Measurements from ENCODE around the gene DMRTA1.
"Not testable (repeated sequence)": the region's sequence is repeated elsewhere in the genome, so short reads cannot be mapped to it uniquely, and the experiment has no call there.

DMRTA1 gene, protein sequence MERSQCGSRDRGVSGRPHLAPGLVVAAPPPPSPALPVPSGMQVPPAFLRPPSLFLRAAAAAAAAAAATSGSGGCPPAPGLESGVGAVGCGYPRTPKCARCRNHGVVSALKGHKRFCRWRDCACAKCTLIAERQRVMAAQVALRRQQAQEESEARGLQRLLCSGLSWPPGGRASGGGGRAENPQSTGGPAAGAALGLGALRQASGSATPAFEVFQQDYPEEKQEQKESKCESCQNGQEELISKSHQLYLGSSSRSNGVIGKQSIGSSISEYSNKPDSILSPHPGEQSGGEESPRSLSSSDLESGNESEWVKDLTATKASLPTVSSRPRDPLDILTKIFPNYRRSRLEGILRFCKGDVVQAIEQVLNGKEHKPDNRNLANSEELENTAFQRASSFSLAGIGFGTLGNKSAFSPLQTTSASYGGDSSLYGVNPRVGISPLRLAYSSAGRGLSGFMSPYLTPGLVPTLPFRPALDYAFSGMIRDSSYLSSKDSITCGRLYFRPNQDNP

GRCh38 chr9:22446589-22446949 lies at the start of gene DMRTA1:
DMRTA1 (plus strand) TSS chr9:22446824; CDS start chr9:22447066, 242 bp downstream.
- DNase-seq = no peak

DNA sequence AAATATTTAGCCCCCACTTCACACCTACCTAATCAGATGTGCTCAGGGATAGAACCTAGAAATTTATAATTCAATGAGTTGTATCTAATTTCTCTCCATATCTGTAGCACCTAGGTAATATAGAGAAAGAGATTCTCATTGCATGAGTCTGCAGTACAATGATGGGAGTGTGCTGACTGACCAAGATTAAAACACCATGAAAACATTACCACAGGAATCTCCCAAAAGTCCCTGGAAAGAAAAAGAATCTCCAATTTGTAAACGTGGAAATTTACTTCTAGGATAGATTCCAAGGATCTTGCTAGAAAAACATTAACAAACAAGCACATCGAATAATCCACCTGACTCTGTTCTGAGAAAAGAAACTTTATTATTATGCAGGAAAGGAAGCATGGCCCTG lies 45.0 kb upstream of the DMRTA1 start:
- DNase-seq = no peak

DNA sequence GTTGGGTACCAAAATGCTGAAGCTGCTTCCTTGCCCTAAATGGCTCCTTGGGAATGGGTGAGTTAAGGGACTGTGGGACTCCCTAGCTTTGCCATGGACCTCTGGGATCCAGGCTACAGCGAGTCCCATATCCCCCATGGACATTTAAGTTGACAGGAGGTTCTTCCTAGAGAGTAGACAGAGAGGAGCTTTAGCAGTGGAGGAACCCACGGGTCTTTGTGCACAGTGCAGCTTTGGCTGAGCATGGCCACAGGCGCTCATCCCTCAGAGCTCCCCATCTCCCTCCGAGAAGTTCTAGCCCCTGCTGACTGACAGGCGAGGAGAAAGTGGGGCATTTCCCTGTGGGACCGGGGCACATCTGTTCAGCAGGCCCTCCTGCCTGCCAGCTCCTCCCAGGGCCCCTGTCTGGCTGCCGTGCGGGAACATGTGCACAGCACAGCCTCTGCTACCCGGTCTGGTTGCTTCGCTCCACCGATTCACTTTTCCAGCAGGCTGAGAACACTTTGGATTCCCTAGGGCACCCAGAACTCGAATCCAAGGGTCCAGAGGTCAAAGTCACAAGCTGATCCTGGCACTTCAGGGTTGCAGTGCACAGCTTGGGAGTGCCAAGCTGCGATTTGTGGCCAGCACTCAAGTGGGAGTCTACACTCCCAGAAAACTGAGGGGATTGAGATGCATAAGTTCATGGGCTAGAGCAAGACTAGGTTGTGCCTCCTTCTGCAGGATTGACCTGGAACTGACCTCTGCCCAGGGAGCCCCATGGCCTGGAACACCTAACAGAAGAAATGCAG lies 40.6 kb upstream of the DMRTA1 start:
- no peak for DNase-seq

GRCh38 chr9:22413884-22414283 lies 32.7 kb upstream of the DMRTA1 start:
- DNase-seq = no peak

DNA sequence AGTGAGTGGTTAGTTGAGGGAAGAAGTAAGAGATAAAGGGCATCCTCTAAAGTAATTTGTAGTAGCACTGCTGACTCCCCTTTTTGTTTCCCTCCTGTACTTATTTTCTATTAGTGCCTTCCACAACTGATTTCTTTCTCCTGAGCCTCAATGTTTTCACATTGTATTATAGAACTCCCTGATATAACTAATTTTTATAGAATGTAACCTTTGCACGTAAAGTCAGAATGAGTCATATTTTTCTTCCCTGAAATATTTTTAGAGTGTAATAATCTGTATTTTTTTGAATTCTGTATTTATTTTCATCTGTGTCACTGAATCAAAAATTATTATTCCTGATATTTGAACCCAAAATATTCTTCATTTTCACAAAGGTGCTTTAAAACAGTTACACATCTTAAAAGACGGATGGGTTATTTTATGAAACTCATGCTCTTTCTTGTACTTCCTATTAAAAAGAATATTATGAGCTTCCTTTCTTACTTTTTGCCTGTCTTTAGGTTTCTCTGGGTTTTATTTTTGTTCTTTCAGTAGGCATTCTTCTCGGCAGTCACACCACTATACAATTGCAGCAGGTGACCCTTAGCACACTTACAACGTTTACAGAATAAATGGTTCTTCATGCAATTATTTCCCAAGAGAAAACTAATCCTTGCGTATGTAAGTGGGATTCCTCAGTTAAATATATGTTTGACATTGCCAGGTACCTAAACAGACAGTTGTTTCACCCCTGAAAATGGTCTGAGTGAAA lies 30.5 kb upstream of the DMRTA1 start:
- DNase-seq = no peak

DNA sequence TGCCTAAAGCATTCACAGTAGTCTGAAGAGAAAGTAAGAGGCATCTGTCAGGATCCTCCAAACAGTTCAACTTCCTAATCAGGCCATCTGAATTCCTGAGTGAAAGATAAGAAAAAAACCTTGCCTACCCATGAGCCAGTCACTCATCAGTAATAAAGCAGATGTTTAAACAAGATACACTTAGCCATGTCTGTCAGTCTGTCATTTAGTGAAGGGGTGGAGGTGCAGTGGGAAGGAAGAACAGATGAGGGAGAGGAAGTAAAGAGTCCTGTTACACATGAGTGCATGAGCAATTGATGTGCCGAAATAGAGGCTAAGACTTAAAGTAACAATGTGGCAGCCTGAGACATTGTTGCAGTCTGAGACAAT lies 29.9 kb upstream of the DMRTA1 start:
- no peak for DNase-seq

DNA sequence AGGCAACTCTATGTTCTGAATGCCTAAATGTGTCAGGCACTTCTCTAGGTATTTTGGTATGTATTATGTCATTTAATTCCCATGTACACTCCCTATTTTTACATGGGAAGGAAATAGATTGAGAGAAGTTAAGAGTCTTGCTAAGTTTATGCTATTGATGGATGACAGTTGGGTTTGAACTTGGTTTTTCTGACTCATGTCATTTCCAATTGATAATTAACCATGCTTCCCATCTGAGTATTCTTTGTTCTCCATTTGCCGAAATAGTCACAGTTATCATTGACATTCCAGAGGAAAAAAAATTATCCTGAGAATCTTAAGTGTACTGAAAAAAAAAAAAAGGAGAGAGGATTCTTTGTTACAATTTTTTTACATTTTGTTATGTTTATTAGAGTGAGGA lies 23.1 kb upstream of the DMRTA1 start:
- no peak for DNase-seq

- DNase-seq = no peak
Measured at GRCh38 chr9:22424616-22425015, 22.0 kb upstream of the DMRTA1 start.

DNA sequence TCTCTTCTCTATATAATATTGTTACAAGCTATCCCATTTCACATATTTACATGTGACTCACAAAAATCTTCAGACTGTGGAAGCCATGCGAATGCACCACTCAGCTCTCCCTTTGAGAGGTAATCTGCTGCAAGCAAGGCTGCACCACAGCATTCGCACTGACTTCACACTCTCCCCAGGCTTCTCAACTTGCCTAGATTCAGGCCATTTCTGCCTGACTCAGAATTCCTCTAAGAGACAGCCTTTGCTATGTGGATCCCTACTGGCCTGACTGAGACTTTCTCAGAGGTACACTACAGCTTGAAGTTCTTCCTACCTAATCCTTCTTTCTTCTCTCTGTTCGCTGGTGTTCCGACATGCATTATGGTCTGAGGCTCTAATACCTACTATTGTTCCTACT lies 21.1 kb upstream of the DMRTA1 start:
- DNase-seq = no peak

DNA sequence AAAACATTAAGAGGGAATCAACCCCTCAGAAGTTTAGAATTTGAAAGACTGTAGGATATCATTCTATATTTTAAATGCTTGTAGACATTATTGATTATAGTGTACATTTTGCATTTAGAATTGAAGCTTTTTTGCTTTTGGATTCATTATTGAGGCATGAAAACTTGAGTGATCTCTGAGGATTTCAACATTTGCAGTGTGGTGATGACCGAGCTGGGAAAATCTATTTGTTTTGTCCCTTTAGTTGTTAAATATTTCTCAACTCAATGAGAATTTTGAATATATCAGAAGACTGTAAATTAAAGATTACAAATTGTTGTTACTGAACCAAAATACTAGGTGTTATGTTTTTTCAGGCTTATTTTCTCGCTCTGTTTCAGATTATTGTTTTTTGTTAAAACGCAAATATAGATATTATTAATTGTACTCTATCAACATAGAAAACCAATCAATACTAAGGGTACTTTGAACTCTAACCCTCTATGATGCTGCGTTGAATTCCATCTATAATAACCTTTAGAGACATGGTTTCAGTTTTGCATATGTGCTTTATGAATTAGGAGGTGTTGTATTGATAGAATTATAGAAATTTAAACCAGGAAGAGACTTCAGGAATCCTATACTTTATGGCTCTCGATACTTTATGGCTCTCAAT lies 19.3 kb upstream of the DMRTA1 start:
- DNase-seq = no peak

DNA sequence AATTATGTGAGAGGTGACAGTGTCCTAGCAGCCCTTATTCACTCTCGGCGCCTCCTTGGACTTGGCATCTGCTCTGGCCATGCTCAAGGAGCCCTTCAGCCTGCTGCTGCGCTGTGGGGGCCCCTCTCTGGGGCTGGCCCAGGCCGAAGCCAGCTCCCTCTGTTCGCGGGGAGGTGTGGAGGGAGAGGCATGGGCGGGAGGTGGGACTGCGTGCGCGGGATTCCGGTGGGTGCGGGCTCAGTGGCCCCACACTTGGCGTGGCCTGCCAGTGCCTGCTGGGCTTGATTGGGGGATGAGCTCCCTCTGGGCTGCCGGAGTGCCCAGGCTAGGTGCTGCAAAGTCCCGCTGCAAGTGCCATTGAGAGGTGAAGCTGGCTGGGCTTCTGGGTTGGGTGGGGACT lies 12.9 kb upstream of the DMRTA1 start:
- DNase-seq = no peak

- not testable (repeated sequence) for DNase-seq
Measured at GRCh38 chr9:22435252-22435651, 11.4 kb upstream of the DMRTA1 start.

DNA sequence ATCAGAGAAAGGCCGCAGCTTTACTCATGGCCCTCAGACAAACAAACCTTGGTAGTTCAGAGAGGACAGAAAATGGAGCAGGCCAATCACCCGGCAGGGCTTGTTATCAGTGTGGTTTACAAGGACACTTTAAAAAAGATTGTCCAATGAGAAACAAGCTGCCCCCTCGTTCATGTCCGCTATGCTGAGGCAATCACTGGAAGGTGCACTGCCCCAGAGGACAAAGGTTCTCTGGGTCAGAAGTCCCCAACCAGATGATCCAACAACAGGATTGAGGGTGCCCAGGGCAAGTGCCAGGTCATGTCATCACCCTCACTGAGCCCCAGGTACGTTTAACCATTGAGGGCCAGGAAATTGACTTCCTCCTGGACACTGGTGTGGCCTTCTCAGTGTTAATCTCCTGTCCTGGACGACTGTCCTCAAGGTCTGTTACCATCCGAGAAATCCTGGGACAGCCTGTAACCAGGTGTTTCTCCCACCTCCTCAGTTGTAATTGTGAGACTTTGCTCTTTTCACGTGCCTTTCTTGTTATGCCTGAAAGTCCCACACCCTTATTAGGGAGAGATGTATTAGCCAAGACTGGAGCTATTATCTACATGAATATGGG lies 9.1 kb upstream of the DMRTA1 start:
- DNase-seq = not testable (repeated sequence)

DNA sequence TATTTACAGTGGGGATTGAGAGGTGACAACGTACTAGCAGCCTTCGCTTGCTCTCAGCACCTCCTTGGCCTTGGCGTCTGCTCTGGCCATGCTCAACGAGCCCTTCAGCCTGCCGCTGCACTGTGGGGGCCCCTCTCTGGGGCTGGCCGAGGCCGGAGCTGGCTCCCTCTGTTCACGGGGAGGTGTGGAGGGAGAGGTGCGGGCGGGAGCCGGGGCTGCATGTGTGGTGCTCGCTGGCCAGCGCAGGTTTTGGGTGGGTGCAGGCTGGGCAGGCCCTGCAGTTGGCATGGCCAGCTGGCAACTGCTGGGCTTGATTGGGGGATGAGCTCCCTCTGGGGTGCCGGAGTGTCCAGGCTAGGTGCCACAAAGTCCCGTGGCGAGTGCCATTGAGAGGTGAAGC lies 5.8 kb upstream of the DMRTA1 start:
- no peak for DNase-seq

DNA sequence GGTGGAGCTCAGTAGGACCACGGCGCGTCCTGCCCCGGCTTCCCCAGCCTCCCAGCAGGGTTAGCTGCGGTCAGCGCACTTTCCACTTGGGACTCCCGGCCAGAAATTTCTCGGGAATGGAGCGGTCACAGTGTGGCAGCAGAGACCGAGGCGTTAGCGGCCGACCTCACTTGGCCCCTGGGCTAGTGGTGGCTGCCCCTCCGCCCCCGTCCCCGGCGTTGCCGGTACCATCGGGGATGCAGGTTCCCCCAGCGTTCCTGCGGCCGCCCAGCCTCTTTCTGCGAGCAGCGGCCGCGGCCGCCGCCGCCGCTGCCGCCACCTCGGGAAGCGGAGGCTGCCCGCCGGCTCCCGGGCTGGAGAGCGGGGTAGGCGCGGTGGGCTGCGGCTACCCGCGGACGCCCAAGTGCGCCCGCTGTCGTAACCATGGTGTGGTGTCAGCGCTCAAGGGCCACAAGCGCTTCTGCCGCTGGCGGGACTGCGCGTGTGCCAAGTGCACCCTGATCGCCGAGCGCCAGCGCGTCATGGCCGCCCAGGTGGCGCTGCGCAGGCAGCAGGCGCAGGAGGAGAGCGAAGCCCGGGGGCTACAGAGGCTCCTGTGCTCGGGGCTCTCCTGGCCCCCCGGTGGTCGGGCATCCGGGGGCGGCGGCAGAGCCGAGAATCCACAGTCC lies 460 bp downstream of the DMRTA1 start:
- DNase-seq = no peak

- DNase-seq = no peak
Measured at GRCh38 chr9:22447618-22448305, 1.1 kb downstream of the DMRTA1 start.

DNA sequence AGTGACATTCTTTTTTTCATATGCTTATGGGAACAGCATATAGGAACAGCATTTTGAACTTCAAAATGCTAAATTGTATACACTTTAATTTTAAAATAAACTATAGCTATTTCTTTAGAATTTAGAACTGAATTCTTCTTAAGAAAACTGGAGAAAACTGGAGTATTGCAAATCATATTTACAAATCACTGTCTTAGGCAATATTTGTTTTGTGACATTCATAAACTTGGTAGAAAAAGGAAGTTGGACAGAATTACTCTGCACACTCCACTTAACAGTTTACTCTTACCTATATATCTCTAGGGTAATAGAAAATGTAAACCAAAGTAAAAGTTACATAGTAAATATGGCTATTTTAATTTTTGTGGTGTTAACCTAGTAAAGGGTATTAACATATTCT lies 3.1 kb downstream of the DMRTA1 start:
- DNase-seq = no peak

DNA sequence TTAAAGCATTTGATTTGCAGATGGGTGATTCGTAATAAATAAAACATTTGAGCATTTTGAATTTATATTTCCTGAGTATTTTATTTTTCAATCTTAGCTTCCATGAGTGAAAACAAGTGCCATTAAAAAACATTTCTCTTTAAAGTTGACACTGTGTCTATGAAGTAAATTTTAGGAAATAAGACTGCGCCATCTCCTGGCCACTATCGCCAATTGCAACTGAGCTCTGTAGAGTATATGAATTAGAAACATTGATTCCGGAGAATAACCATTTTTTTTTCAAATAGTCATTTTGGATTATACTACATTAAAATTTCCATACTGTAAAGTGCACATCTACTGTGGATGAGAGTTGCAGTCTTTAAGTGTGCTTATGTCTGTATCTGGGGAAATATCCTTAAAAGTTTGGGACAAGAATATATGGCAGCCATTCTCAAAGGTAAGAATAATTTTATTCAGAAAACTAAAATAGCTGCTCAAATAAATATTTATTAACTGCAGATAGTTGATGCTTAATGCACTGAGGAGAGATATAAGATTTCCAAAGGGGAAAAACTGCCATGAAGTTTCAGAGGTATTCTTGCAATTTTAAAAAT lies 5.9 kb downstream of the DMRTA1 start:
- no peak for DNase-seq

- no peak for DNase-seq
Measured at GRCh38 chr9:22454016-22454415, 7.4 kb downstream of the DMRTA1 start.

DNA sequence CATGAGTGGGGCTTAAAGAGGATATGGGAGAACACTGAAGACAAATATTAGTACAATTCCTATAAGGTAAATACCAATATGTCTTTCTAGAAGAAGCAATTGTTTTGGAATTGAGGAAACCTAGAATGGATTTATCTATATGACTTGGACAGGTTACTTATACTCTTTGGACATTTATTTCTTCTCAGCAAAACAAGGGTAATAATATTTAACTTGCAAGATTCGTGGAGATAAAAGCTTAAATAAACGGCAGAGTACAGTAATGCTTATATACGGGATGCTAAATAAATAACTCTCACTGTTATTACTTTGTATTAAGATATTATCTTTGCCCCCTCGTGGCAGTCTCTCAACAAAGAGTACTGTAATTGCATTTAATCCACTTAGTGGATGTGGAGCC lies 8.6 kb downstream of the DMRTA1 start:
- no peak for DNase-seq

DNA sequence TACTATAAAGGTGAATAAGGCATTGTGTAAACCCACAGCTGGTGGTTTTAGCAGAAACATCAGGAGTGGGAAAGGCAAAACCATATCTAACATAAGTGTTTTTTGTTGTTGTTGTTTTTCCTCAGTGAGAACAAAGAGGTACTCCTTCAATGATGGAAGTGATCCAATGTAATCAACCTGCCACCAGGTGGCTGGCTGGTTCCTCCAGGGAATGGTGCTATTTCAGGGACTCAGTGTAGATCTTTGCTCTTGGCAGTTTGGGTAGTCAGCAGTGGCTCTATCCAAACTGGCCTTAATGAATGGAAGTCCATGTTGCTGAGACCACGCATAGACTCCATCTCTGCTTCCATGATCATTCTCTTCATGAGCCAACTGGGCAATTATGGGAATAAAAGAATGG lies 10.8 kb downstream of the DMRTA1 start:
- no peak for DNase-seq
